ENCODE results near the gene TOPORS.

The TOPORS gene

DNA sequence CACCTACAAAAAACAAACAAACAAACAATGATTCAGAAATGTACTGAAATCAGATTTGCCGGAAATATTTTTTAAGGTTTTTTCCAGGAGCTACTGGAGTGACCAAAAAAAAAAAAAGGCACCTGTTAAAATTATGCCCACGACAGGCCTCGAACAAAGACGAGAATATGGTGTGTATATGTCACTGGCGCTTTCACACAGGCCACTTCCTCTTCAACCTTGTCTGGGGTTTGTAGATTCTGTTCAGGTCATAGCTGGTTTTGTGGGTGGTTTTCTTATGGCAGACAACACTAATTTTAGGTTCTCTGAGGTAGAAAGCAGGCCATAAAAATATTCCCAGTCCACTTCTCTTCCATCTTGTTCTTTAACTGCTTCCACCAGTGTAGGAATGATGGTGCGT, 13.6 kb upstream of the TOPORS start:
- peaks cover 43% of the 10 kb centered on the region for H3K79me1 ChIP-seq (replicated peaks; ENCODE audit: low read length, poor library complexity, severe bottlenecking)
- no peak overlapping the region for H3K14ac ChIP-seq (ENCODE audit: low read length in 2 of 2)
- H4K91ac ChIP-seq (ENCODE audit: low read length): no peak overlapping the region
- no peak overlapping the region for H2BK12ac ChIP-seq (ENCODE audit: low read length in 2 of 2)
- H3K9ac ChIP-seq (ENCODE audit: low read length): no peak overlapping the region
- no peak overlapping the region for H2AFZ ChIP-seq (ENCODE audit: low read depth, low read length)
- H2BK5ac ChIP-seq (ENCODE audit: low read depth, low read length, poor library complexity, severe bottlenecking): no peak overlapping the region
- H3K4me1 ChIP-seq (ENCODE audit: control insufficient read depth, insufficient read depth, low read depth, low read length): no peaks in the 10 kb centered on the region
- H4K8ac ChIP-seq (ENCODE audit: low read length): no peak overlapping the region
- no peak overlapping the region for H2BK120ac ChIP-seq (ENCODE audit: low read depth, low read length)
- no peak overlapping the region for H3K4ac ChIP-seq (ENCODE audit: low read depth in 1 of 2, low read length in 2 of 2)
- H3K4me3 ChIP-seq (ENCODE audit: insufficient read depth in 1 of 2, low read depth in 1 of 2, low read length in 2 of 2): no peak overlapping the region
- H3K9me3 ChIP-seq (ENCODE audit: control insufficient read depth, low read length): no peaks in the 10 kb centered on the region
- H3K23ac ChIP-seq (ENCODE audit: low read length in 2 of 2): no peak overlapping the region
- no peaks in the 10 kb centered on the region for H3K27me3 ChIP-seq (ENCODE audit: control insufficient read depth in 1 of 2, insufficient read depth in 1 of 2, low read length in 2 of 2)
- H3K4me2 ChIP-seq (ENCODE audit: low read length, poor library complexity, severe bottlenecking): no peak overlapping the region
- H2AK5ac ChIP-seq (ENCODE audit: low read length, severe bottlenecking): no peak overlapping the region
- DNase-seq: no peak
- 99% methylated on average over 6 of the region's 6 CpGs for WGBS
- no peak overlapping the region for H3K27ac ChIP-seq (ENCODE audit: low read length, poor library complexity, severe bottlenecking)
- no peak overlapping the region for H3K18ac ChIP-seq (ENCODE audit: low read depth in 1 of 2, low read length in 2 of 2)
- no peak overlapping the region for H2BK15ac ChIP-seq (ENCODE audit: low read depth, poor library complexity, severe bottlenecking)
- peaks cover 31 to 46% of the 10 kb centered on the region in 2 experiments for H3K36me3 ChIP-seq (ENCODE audit: control insufficient read depth in 1 of 2, insufficient read depth in 2 of 2, low read depth in 1 of 2, low read length in 2 of 2)

DNA sequence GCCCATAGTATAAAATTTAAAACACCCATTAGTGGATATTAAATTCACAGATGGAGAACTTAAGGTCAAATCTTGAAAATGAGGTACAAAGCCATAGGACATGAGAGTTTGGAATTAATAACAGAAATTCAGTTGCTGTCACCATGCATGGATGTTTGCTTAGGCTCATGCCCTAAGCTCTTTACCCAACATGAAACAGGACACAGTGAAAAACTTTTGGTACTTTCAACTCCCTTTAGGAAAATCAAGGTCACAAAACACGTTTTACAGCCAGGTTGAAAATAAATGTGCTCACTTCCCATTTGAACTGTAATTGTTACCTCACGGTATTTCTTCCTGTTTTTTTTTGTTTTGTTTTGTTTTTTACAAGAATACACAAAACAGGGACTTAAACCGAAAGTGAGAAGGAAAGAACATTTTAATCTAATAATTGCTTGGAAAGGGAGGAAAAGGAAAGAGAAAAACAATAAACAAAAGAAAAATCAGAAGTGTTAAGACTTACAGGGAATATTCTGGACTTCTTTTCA, 6.1 kb upstream of the TOPORS start:
- H3K14ac ChIP-seq (ENCODE audit: low read length in 2 of 2): no peak overlapping the region
- H3K4ac ChIP-seq (ENCODE audit: low read depth in 1 of 2, low read length in 2 of 2): no peak overlapping the region
- H3K4me1 ChIP-seq (ENCODE audit: control insufficient read depth, insufficient read depth, low read depth, low read length): no peaks in the 10 kb centered on the region
- no peak overlapping the region for H2BK120ac ChIP-seq (ENCODE audit: low read depth, low read length)
- H3K23ac ChIP-seq (ENCODE audit: low read length in 2 of 2): no peak overlapping the region
- no peaks in the 10 kb centered on the region for H3K27me3 ChIP-seq (ENCODE audit: control insufficient read depth in 1 of 2, insufficient read depth in 1 of 2, low read length in 2 of 2)
- no peak overlapping the region for H2BK5ac ChIP-seq (ENCODE audit: low read depth, low read length, poor library complexity, severe bottlenecking)
- H4K91ac ChIP-seq (ENCODE audit: low read length): no peak overlapping the region
- H3K4me2 ChIP-seq (ENCODE audit: low read length, poor library complexity, severe bottlenecking): no peak overlapping the region
- H2AFZ ChIP-seq (ENCODE audit: low read depth, low read length): no peak overlapping the region
- peaks cover 0 to 14% of the 10 kb centered on the region in 2 experiments for H3K36me3 ChIP-seq (ENCODE audit: control insufficient read depth in 1 of 2, insufficient read depth in 2 of 2, low read depth in 1 of 2, low read length in 2 of 2)
- H3K18ac ChIP-seq (ENCODE audit: low read depth in 1 of 2, low read length in 2 of 2): no peak overlapping the region
- H3K4me3 ChIP-seq (ENCODE audit: insufficient read depth in 1 of 2, low read depth in 1 of 2, low read length in 2 of 2): no peak overlapping the region
- no peak overlapping the region for H2BK15ac ChIP-seq (ENCODE audit: low read depth, poor library complexity, severe bottlenecking)
- no peak overlapping the region for H3K9ac ChIP-seq (ENCODE audit: low read length)
- H2AK5ac ChIP-seq (ENCODE audit: low read length, severe bottlenecking): no peak overlapping the region
- H3K79me1 ChIP-seq (replicated peaks; ENCODE audit: low read length, poor library complexity, severe bottlenecking): peaks cover 28% of the 10 kb centered on the region
- H4K8ac ChIP-seq (ENCODE audit: low read length): no peak overlapping the region
- no peak overlapping the region for H3K27ac ChIP-seq (ENCODE audit: low read length, poor library complexity, severe bottlenecking)
- H2BK12ac ChIP-seq (ENCODE audit: low read length in 2 of 2): no peak overlapping the region
- 100% methylated on average over 1 of the region's 3 CpGs for WGBS
- no peak for DNase-seq
- H3K9me3 ChIP-seq (ENCODE audit: control insufficient read depth, low read length): no peaks in the 10 kb centered on the region

DNA sequence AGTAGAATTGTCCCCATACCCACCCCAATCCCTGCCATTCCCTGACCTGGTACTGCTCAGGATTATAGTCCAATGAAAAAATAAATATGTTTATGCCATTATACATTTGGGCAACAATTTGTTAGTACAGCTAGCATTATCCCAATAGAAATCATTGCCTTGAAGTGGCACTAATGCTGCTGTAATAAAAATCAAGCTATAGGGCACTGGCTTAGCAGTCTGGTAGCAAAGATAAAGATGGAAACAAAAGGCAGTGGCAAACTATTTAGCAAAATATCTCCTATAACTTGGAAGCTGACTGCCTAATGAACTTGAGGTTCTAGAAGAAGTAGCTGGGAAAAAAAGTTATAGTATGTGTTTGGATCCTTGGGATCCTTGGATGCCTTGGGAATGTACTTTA, 2.2 kb upstream of the TOPORS start:
- no peak for DNase-seq
- Histone ChIP-seq H3K36me3 (ENCODE audit: control insufficient read depth in 1 of 2, insufficient read depth in 2 of 2, low read depth in 1 of 2, low read length in 2 of 2) (peaks cover 0 to 14% of the 10 kb centered on the region in 2 experiments), H2AFZ (ENCODE audit: low read depth, low read length) (no peak overlapping the region), H3K4me1 (ENCODE audit: control insufficient read depth, insufficient read depth, low read depth, low read length) (peaks cover 3% of the 10 kb centered on the region), H3K18ac (ENCODE audit: low read depth in 1 of 2, low read length in 2 of 2) (no peak overlapping the region), H4K91ac (ENCODE audit: low read length) (no peak overlapping the region), H2BK5ac (ENCODE audit: low read depth, low read length, poor library complexity, severe bottlenecking) (no peak overlapping the region), H3K9me3 (ENCODE audit: control insufficient read depth, low read length) (no peaks in the 10 kb centered on the region), H3K9ac (ENCODE audit: low read length) (no peak overlapping the region), H4K8ac (ENCODE audit: low read length) (no peak overlapping the region), H3K4me2 (ENCODE audit: low read length, poor library complexity, severe bottlenecking) (no peak overlapping the region), H3K4me3 (ENCODE audit: insufficient read depth in 1 of 2, low read depth in 1 of 2, low read length in 2 of 2) (no peak overlapping the region), H3K23ac (ENCODE audit: low read length in 2 of 2) (no peak overlapping the region), H2AK5ac (ENCODE audit: low read length, severe bottlenecking) (no peak overlapping the region), H3K79me1 (replicated peaks; ENCODE audit: low read length, poor library complexity, severe bottlenecking) (peaks cover 22% of the 10 kb centered on the region), H3K27me3 (ENCODE audit: control insufficient read depth in 1 of 2, insufficient read depth in 1 of 2, low read length in 2 of 2) (no peaks in the 10 kb centered on the region), H2BK12ac (ENCODE audit: low read length in 2 of 2) (no peak overlapping the region), H3K27ac (ENCODE audit: low read length, poor library complexity, severe bottlenecking) (no peak overlapping the region), H2BK15ac (ENCODE audit: low read depth, poor library complexity, severe bottlenecking) (no peak overlapping the region), H3K4ac (ENCODE audit: low read depth in 1 of 2, low read length in 2 of 2) (no peak overlapping the region), H3K14ac (ENCODE audit: low read length in 2 of 2) (no peak overlapping the region), H2BK120ac (ENCODE audit: low read depth, low read length) (no peak overlapping the region)

DNA sequence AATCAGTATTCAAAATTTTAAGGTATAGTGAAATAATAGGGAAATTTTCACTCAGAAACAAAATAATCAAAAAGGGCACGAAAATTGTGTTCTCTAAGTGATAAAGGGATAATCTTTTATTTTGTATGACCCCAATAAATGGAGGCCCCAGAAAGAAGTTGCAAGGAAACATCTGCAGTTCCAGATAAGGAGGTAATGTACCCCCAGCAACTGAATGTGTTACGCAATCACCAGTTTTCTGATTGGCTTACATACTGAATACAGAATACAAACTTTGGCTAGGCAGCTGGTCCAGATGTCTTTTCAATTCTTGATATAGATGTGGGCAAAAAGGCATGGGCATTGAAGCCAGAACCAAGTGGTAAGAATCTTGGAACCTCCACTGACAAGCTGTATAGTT, 1.7 kb upstream of the TOPORS start:
- Histone ChIP-seq H3K27me3 (ENCODE audit: control insufficient read depth in 1 of 2, insufficient read depth in 1 of 2, low read length in 2 of 2) (no peaks in the 10 kb centered on the region), H2BK12ac (ENCODE audit: low read length in 2 of 2) (no peak overlapping the region), H3K36me3 (ENCODE audit: control insufficient read depth in 1 of 2, insufficient read depth in 2 of 2, low read depth in 1 of 2, low read length in 2 of 2) (peaks cover 0 to 14% of the 10 kb centered on the region in 2 experiments), H3K18ac (ENCODE audit: low read depth in 1 of 2, low read length in 2 of 2) (no peak overlapping the region), H2BK15ac (ENCODE audit: low read depth, poor library complexity, severe bottlenecking) (no peak overlapping the region), H4K8ac (ENCODE audit: low read length) (no peak overlapping the region), H3K27ac (ENCODE audit: low read length, poor library complexity, severe bottlenecking) (no peak overlapping the region), H3K9me3 (ENCODE audit: control insufficient read depth, low read length) (no peaks in the 10 kb centered on the region), H3K4me2 (ENCODE audit: low read length, poor library complexity, severe bottlenecking) (no peak overlapping the region), H3K9ac (ENCODE audit: low read length) (peak overlapping the region; percentile 99), H2AK5ac (ENCODE audit: low read length, severe bottlenecking) (no peak overlapping the region), H4K91ac (ENCODE audit: low read length) (no peak overlapping the region), H3K4ac (ENCODE audit: low read depth in 1 of 2, low read length in 2 of 2) (no peak overlapping the region), H2BK5ac (ENCODE audit: low read depth, low read length, poor library complexity, severe bottlenecking) (no peak overlapping the region), H2BK120ac (ENCODE audit: low read depth, low read length) (no peak overlapping the region), H3K23ac (ENCODE audit: low read length in 2 of 2) (no peak overlapping the region), H3K14ac (ENCODE audit: low read length in 2 of 2) (no peak overlapping the region), H3K79me1 (replicated peaks; ENCODE audit: low read length, poor library complexity, severe bottlenecking) (peaks cover 19% of the 10 kb centered on the region), H2AFZ (ENCODE audit: low read depth, low read length) (no peak overlapping the region), H3K4me1 (ENCODE audit: control insufficient read depth, insufficient read depth, low read depth, low read length) (peaks cover 3% of the 10 kb centered on the region), H3K4me3 (ENCODE audit: insufficient read depth in 1 of 2, low read depth in 1 of 2, low read length in 2 of 2) (no peak overlapping the region)
- WGBS: 95% methylated on average over 2 of the region's 2 CpGs
- DNase-seq: peak; percentile 10

Data from mesenchymal stem cell (in vitro differentiated cells and primary cell).